PC-9 (cell line): ENCODE measurements around the gene TERT. TPM values are rescaled to one million over a fixed set of nuclear protein-coding genes. Genes with fewer than 3 reads are reported as not detected.

Source experiments
- BruUV-seq: library from RNA; stranded (reverse); fragments of 400-500 nt; replicated peaks from 2 replicates; lab custom pipeline; 2021; lab: Mats Ljungman, UMichigan
- CTCF ChIA-PET: fragments of 300-600 bp; sonication (Branson Sonifier 250); formaldehyde crosslinking; loops from one replicate; lab custom pipeline; 2022; ENCODE audit warnings: antibody characterized with exemption; lab: Charles Lee
- POLR2A ChIA-PET: fragments of 300-600 bp; sonication (Branson Sonifier 250); formaldehyde crosslinking; loops from one replicate; lab custom pipeline; 2022; ENCODE audit warnings: antibody characterized with exemption; ENCODE audit not compliant: unreplicated experiment; lab: Charles Lee
- DNase-seq, 2 experiments: peaks; one replicate each; pipeline versions ENCODE4 v3.0.0 to v3.0.0-alpha.2; 2015 to 2022; ENCODE audit warnings: mixed read lengths in 1 of 2
- H2AFZ ChIP-seq: fragments of 200-600 bp; sonication (generic); 2 replicates; pipeline ENCODE4 v1.8.1; 2017; ENCODE audit warnings: antibody characterized with exemption
- H3F3A ChIP-seq: fragments of 200-600 bp; sonication (generic); 2 replicates; pipeline ENCODE4 v1.8.1; 2017; ENCODE audit warnings: antibody characterized with exemption, mild to moderate bottlenecking, low read depth; ENCODE audit not compliant: insufficient read depth
- H3K27ac ChIP-seq: fragments of 200-600 bp; sonication (generic); 2 replicates; pipeline ENCODE4 v1.6.1; 2016; ENCODE audit warnings: mixed run types
- H3K27me3 ChIP-seq: fragments of 200-600 bp; sonication (generic); 2 replicates; pipeline ENCODE4 v1.6.1; 2016; ENCODE audit warnings: low read depth, mixed run types; ENCODE audit not compliant: insufficient read depth
- H3K36me3 ChIP-seq: fragments of 200-600 bp; sonication (generic); 2 replicates; pipeline ENCODE4 v1.6.1; 2016; ENCODE audit warnings: low read depth, mixed run types
- H3K4me1 ChIP-seq: fragments of 200-600 bp; sonication (generic); replicated peaks from 2 replicates; pipeline ENCODE4 v1.6.1; 2016; ENCODE audit warnings: mixed run types; ENCODE audit not compliant: insufficient read depth
- H3K4me2 ChIP-seq: fragments of 200-600 bp; sonication (generic); 2 replicates; pipeline ENCODE4 v1.6.1; 2017; ENCODE audit warnings: mixed run types
- H3K4me3 ChIP-seq: fragments of 200-600 bp; sonication (generic); 2 replicates; pipeline ENCODE4 v1.6.1; 2016; ENCODE audit warnings: mixed run types
- H3K79me2 ChIP-seq: fragments of 200-600 bp; sonication (generic); 2 replicates; pipeline ENCODE4 v1.6.1; 2017; ENCODE audit warnings: low read depth, mixed run types
- H3K9me2 ChIP-seq: fragments of 200-600 bp; sonication (generic); 2 replicates; pipeline ENCODE4 v1.8.1; 2017; ENCODE audit warnings: mild to moderate bottlenecking; ENCODE audit not compliant: insufficient read depth
- H3K9me3 ChIP-seq: fragments of 200-600 bp; sonication (generic); 2 replicates; pipeline ENCODE4 v1.8.1; 2016; ENCODE audit warnings: low read depth; ENCODE audit not compliant: insufficient read depth
- H4K20me1 ChIP-seq: fragments of 200-600 bp; sonication (generic); 2 replicates; pipeline ENCODE4 v1.8.1; 2017; ENCODE audit not compliant: insufficient read depth
- CTCF ChIP-seq: fragments of 200-600 bp; sonication (generic); conservative IDR thresholded peaks from 2 replicates; pipeline ENCODE4 v1.6.1; 2017; ENCODE audit warnings: mixed run types, antibody characterized with exemption, mild to moderate bottlenecking, moderate library complexity
- EZH2 ChIP-seq: fragments of 200-600 bp; sonication (generic); IDR thresholded peaks from 2 replicates; pipeline ENCODE4 v1.8.0; 2017; ENCODE audit warnings: antibody characterized with exemption, low read depth
- intact Hi-C: fragments of 100-400 bp; cut with micrococcal nuclease; formaldehyde crosslinking; loops from one replicate; pipeline ENCODE4 v1.10.0; 2022; ENCODE audit not compliant: unreplicated experiment
- total RNA-seq: library from RNA; stranded (reverse); gene quantifications from 2 replicates; pipeline ENCODE4 v1.2.3, GENCODE V29; 2021

Gene TERT
- total RNA-seq, 1 experiment from 2014 or later = 0.74 TPM

GRCh38 chr5:1280177-1281037 is 14.5 kb downstream of the TERT start:
- Histone ChIP-seq H4K20me1 (no peaks in the 10 kb centered on the region), H3F3A (0 out of 2 replicates have a peak, but pooled peaks cover 4% of the 10 kb centered on the region), H3K9me3 (no peaks in the 10 kb centered on the region), H3K36me3 (no peaks in the 10 kb centered on the region), H3K4me2 (no peak overlapping the region), H3K4me1 (peaks cover 10% of the 10 kb centered on the region), H3K27ac (no peak overlapping the region), H3K27me3 (no peaks in the 10 kb centered on the region), H2AFZ (no peak overlapping the region), H3K9me2 (no peaks in the 10 kb centered on the region), H3K4me3 (no peak overlapping the region), H3K79me2 (peaks cover 12% of the 10 kb centered on the region; the same call in 1 of the 2 replicates)
- no peak for DNase-seq
- ChIA-PET CTCF (no interaction called here), POLR2A (no interaction called here)
- TF ChIP-seq CTCF = no peak
- no peak for TF ChIP-seq EZH2
- intact Hi-C loops = no loop called here
- BruUV-seq = no TSS peak

GRCh38 chr5:1279443-1280151 is 15.3 kb downstream of the TERT start:
- POLR2A ChIA-PET = no interaction called here

More at GRCh38 chr5:1279443-1280151, 15.3 kb downstream of the TERT start:
- Histone ChIP-seq H3K4me2 (no peak overlapping the region), H3K9me2 (no peaks in the 10 kb centered on the region), H3K4me3 (no peak overlapping the region), H3F3A (no peaks in the 10 kb centered on the region), H3K27me3 (no peaks in the 10 kb centered on the region), H2AFZ (no peak overlapping the region), H3K27ac (no peak overlapping the region), H4K20me1 (no peaks in the 10 kb centered on the region), H3K9me3 (no peaks in the 10 kb centered on the region), H3K36me3 (no peaks in the 10 kb centered on the region), H3K4me1 (peaks cover 4% of the 10 kb centered on the region), H3K79me2 (peaks cover 12% of the 10 kb centered on the region; the same call in 1 of the 2 replicates)
- BruUV-seq = no TSS peak
- no peak for TF ChIP-seq CTCF
- no peak for TF ChIP-seq EZH2
- CTCF ChIA-PET = no interaction called here
- no peak for DNase-seq
- intact Hi-C loops = no loop called here
